Urinary bladder (tissue), 4 donors: Measurements from ENCODE around the gene TSPAN19. TPM values are rescaled to one million over a fixed set of nuclear protein-coding genes. Genes with fewer than 3 reads are reported as not detected.
A peak's percentile ranks its signal among the peaks of the same experiment; 100 is the strongest.

Experiments
- DNase-seq: peaks from one replicate; pipeline ENCODE4 v3.0.0-alpha.2; 2015; ENCODE audit errors: extremely low spot score
- H3K27ac ChIP-seq: one replicate; pipeline ENCODE4 v1.5.1; 2013; ENCODE audit warnings: low read depth, mild to moderate bottlenecking, moderate library complexity
- H3K36me3 ChIP-seq: one replicate; pipeline ENCODE4 v1.6.1; 2013; ENCODE audit warnings: mild to moderate bottlenecking, moderate library complexity; ENCODE audit not compliant: insufficient read depth
- H3K4me1 ChIP-seq: one replicate; pipeline ENCODE4 v1.6.1; 2013; ENCODE audit warnings: mild to moderate bottlenecking, moderate library complexity; ENCODE audit not compliant: insufficient read depth
- H3K4me3 ChIP-seq: one replicate; pipeline ENCODE4 v1.5.1; 2013; ENCODE audit warnings: low read depth, low read length
- WGBS: extraction: QIAGEN DNeasy Blood & Tissue Kit; methylation state at CpG from one replicate; pipeline ENCODE4 v1.1.7; 2013; 5-methylcytosine and 5-hydroxymethylcytosine counted together
- polyA plus RNA-seq: library from polyadenylated mRNA; stranded (reverse); fragments of 200-250 nt; gene quantifications from one replicate; pipeline ENCODE4 v1.2.3, GENCODE V29; 2013
- total RNA-seq: library from RNA; depleted of rRNA; stranded (reverse); fragments of >200 nt; gene quantifications from one replicate; pipeline ENCODE4 v1.2.3, GENCODE V29; 2014
- donor health status: healthy with polysubstance abuse.
- donor health status: healthy.

TSPAN19 gene
- total RNA-seq (not detected), polyA plus RNA-seq (not detected)

DNA sequence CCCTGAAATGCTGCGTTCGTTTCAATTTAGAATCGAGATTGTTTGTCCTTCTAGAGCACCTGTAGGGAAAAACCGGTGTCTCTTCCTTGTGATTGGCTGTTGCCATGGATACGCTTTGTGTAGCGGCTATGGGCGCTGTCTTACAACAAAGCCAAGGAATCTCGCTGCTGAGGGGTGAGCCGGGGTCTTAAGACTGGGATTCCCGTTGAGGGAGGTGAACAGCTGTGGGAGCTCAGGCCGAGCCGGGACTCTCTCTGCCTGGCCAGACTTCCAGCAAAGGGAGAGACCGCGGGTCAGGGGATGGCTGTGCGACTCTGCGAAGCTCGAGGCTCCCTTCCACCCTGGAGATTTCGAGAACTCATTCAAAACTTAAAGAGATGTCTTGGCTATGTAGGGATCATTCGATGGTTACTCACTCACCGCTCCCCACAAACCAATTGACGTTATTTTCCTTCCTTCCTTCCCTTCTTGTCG is at the start of gene TSPAN19, which contains the start of gene LRRIQ1:
Gene TSPAN19, minus strand, starts transcription at position 44 of the 474 bp plus-strand sequence. CDS start 6,331 bp downstream, outside the sequence.
Gene LRRIQ1, plus strand, starts transcription at position 118 of the 474 bp plus-strand sequence. CDS start 1,826 bp downstream, outside the sequence.
- DNase-seq = peak; percentile 86
- H3K27ac ChIP-seq = no peak within 1 kb of the TSS
- no peaks in the 10 kb centered on the region for H3K4me1 ChIP-seq
- peak within 1 kb of the TSS; percentile 34 for H3K4me3 ChIP-seq
- WGBS = 1% methylated on average over 22 of the region's 22 CpGs
- H3K36me3 ChIP-seq = no peaks in the 10 kb centered on the region

GRCh38 chr12:85085066-85085465 is 49.0 kb upstream of the TSPAN19 start:
- no peak overlapping the region for H3K27ac ChIP-seq
- 53% methylated on average over 5 of the region's 5 CpGs for WGBS
- DNase-seq = no peak
- no peaks in the 10 kb centered on the region for H3K4me1 ChIP-seq
- no peaks in the 10 kb centered on the region for H3K36me3 ChIP-seq
- H3K4me3 ChIP-seq = no peak overlapping the region

- no peaks in the 10 kb centered on the region for H3K36me3 ChIP-seq
- 1% methylated on average over 1 of the region's 1 CpG for WGBS
- peak overlapping the region; percentile 10 for H3K27ac ChIP-seq
- peak; percentile 48 for DNase-seq
- no peaks in the 10 kb centered on the region for H3K4me1 ChIP-seq
- H3K4me3 ChIP-seq = no peak overlapping the region
Observed at GRCh38 chr12:85076688-85077430, 40.8 kb upstream of the TSPAN19 start.

DNA sequence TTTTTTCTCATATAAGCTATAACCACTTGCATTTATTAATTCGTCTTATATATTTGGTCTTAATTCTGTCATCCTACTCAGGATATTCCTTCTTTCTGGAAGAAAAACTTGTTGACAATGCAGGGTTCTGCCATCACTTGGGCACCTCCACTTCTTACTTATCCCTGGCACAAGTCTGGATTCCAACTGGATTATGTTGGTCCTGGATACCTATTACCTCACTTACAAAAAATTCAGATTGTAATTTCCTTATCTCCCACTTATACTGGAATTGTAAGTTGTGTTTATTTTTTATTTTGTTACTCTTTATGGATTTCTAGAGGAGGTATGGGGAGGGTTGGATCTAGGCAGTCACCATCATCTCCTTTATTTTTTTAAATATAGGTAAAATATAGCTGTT is 36.7 kb upstream of the TSPAN19 start:
- Histone ChIP-seq H3K4me1 (no peaks in the 10 kb centered on the region), H3K27ac (no peak overlapping the region), H3K36me3 (no peaks in the 10 kb centered on the region), H3K4me3 (no peak overlapping the region)
- WGBS = 68% methylated on average over 1 of the region's 1 CpG
- no peak for DNase-seq

DNA sequence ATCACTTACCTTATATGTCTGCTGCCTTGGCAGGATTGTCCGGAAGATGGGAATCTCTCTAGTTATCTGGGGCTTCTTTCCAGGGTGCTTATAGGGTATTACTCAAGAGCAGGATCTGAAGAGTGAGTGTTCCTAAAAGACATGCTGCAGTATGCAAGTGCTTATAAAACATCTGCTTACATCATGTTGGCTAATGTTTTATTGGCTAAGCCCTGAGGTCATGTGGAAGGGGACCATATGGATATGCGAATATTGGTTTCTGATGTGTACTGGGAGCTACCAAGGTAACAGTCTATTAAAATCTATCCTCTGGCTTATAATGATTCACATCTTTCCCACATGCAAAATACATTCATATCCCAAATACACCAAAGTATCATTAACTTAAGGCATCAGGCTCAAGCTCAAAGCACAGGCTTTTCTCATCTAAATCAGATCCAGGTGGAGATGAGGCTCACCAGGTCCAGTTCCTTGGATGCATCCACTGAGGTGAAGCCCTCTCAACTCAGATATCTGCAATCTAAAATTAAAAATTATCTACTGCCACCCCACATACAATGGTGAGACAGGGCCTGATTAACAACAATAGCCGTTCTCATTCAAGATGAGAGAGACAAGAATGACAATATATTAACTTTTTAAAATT is 29.9 kb upstream of the TSPAN19 start:
- WGBS = 62% methylated on average over 3 of the region's 3 CpGs
- Histone ChIP-seq H3K27ac (no peak overlapping the region), H3K36me3 (no peaks in the 10 kb centered on the region), H3K4me1 (no peaks in the 10 kb centered on the region), H3K4me3 (no peak overlapping the region)
- DNase-seq = no peak

GRCh38 chr12:85060916-85061315 is 24.8 kb upstream of the TSPAN19 start:
- Histone ChIP-seq H3K4me1 (no peaks in the 10 kb centered on the region), H3K27ac (no peak overlapping the region), H3K4me3 (no peak overlapping the region), H3K36me3 (no peaks in the 10 kb centered on the region)
- 66% methylated on average over 2 of the region's 2 CpGs for WGBS
- no peak for DNase-seq

DNA sequence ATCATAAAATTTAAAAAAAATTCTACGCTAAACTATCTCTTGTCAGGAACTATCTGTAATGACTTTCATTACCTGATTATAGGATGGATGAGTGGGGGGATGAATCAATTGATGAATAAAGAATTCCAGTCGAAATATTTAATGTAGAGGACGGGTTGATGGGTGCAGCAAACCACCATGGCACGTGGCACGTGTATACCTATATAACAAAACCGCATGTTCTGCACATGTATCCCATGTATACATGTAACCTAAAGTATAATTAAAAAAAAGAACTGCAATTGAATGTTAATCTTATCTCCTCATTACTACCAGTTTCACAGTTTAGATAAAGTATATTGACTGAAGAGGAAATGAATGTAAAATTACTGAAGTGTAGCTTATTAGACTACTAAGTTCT is 23.5 kb upstream of the TSPAN19 start:
- DNase-seq = no peak
- Histone ChIP-seq H3K36me3 (no peaks in the 10 kb centered on the region), H3K4me1 (no peaks in the 10 kb centered on the region), H3K27ac (no peak overlapping the region), H3K4me3 (no peak overlapping the region)
- 64% methylated on average over 6 of the region's 6 CpGs for WGBS

- Histone ChIP-seq H3K4me1 (no peaks in the 10 kb centered on the region), H3K27ac (no peak overlapping the region), H3K4me3 (no peak overlapping the region), H3K36me3 (no peaks in the 10 kb centered on the region)
- DNase-seq = no peak
- WGBS = 49% methylated on average over 3 of the region's 3 CpGs
Observed at GRCh38 chr12:85058339-85058738, 22.3 kb upstream of the TSPAN19 start.

DNA sequence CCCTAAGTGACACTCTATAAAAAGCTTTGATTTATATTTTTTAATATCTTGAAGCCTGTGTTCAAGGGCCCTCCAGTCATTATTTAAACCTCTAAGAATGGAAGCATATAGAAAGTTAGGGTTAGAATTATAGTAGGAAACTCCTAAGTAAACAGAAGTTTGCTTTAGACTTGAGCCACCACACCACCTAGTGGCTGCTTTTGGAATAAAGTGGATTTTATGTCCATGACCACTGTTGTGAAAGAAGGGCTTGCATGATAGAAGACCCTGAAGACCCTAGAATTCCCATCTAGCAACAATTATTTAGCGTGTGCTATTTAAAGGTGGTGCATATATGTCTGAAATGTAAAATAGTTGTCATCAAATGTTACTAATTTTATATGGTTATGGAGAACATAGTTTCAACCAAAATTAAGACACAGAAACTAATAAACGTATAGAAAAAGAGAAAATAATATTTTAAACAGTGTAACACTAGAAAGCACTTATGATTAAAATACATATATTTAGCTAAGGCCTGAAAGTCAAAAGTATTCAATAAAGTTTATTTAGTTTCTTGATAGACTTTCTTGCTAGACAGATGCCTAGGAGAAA is 21.4 kb upstream of the TSPAN19 start:
- H3K4me3 ChIP-seq = no peak overlapping the region
- H3K36me3 ChIP-seq = no peaks in the 10 kb centered on the region
- no peaks in the 10 kb centered on the region for H3K4me1 ChIP-seq
- no peak overlapping the region for H3K27ac ChIP-seq
- DNase-seq = peak; percentile 2
- 49% methylated on average over 2 of the region's 2 CpGs for WGBS

GRCh38 chr12:85043829-85044228 is 7.8 kb upstream of the TSPAN19 start:
- no peak for DNase-seq
- Histone ChIP-seq H3K4me1 (no peaks in the 10 kb centered on the region), H3K36me3 (no peaks in the 10 kb centered on the region), H3K27ac (no peak overlapping the region), H3K4me3 (no peak overlapping the region)

- 26% methylated on average over 1 of the region's 1 CpG for WGBS
- no peak overlapping the region for H3K4me3 ChIP-seq
- no peak for DNase-seq
- H3K4me1 ChIP-seq = no peaks in the 10 kb centered on the region
- no peak overlapping the region for H3K27ac ChIP-seq
- H3K36me3 ChIP-seq = no peaks in the 10 kb centered on the region
Observed at GRCh38 chr12:85041395-85041794, 5.3 kb upstream of the TSPAN19 start.

DNA sequence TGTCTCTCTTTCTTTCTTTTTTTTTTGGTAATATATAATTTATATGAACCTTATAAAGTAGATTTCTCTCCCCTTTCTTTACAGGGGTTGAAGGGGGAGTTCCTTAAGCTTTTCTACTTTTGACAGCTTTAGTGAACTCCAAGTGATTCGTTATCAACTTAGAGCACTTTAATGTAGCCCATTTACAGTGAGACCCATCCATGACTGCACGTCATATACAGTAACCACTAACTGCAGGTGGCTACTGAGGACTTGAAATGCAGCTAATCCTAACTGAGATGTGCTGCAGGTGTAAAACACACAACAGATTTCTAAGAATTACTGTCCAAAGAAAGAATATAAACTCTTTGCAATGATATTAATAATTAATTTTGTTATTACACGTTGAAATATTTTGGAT is 656 bp upstream of the TSPAN19 start:
- Histone ChIP-seq H3K27ac (no peak overlapping the region), H3K36me3 (no peaks in the 10 kb centered on the region), H3K4me3 (no peak overlapping the region), H3K4me1 (no peaks in the 10 kb centered on the region)
- WGBS = 13% methylated on average over 3 of the region's 3 CpGs
- no peak for DNase-seq

DNA sequence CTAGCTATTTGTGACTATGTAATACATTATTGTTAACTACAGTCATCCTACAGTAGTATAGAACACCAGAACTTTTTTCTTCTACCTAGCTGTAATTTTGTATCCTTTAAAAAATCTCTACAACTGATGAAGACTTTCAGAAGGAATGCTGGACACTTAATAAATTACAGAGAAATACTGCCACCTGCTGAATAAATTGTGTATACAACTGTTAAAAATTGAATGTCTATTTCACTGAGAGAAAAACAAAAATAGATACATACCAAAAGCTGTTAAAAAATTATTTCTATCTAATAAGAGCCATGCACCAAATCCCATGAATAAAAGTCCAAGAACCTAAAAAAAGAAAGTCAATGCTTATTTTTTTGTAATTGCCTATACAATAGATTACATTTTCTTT is 6.6 kb downstream of the TSPAN19 start:
- Histone ChIP-seq H3K4me1 (no peaks in the 10 kb centered on the region), H3K4me3 (no peak overlapping the region), H3K27ac (no peak overlapping the region), H3K36me3 (no peaks in the 10 kb centered on the region)
- no peak for DNase-seq

DNA sequence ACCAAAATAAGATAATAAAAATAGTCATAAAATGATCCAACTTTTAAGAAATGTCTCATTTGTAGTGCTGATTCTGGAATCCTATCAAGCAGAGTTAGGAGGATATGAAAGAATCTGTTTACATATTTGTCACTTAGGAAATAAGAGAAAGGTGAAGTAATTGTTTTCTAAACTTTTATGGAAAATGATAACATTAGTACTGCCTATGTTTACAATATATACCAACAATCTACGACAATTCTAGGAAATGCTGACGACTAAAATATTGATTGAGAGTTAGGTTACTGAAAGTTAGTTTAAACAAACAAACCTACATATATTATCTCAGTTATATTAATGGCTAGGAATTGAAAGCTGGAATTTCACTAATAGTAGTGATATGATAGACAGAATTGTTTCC is 18.0 kb downstream of the TSPAN19 start:
- DNase-seq = no peak
- Histone ChIP-seq H3K36me3 (no peaks in the 10 kb centered on the region), H3K27ac (no peak overlapping the region), H3K4me1 (no peaks in the 10 kb centered on the region), H3K4me3 (no peak overlapping the region)
- WGBS = 42% methylated on average over 2 of the region's 2 CpGs
